Measurements from ENCODE around the gene FAHD2B. TPM values are rescaled to one million over a fixed set of nuclear protein-coding genes. Genes with fewer than 3 reads are reported as not detected.
"Not testable (repeated sequence)": the region's sequence is repeated elsewhere in the genome, so short reads cannot be mapped to it uniquely, and the experiment has no call there.

Gene FAHD2B, protein sequence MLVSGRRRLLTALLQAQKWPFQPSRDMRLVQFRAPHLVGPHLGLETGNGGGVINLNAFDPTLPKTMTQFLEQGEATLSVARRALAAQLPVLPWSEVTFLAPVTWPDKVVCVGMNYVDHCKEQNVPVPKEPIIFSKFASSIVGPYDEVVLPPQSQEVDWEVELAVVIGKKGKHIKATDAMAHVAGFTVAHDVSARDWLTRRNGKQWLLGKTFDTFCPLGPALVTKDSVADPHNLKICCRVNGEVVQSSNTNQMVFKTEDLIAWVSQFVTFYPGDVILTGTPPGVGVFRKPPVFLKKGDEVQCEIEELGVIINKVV
- total RNA-seq (2014; rRNA removed): 12.7 and 22.2 TPM in 2 replicates
- Bru-seq, nascent RNA: percentile 54 among the genes with signal in this experiment
- percentile 38 among the genes with signal in this experiment for BruChase-seq, experiment 1, labeled RNA remaining after a 6-hour chase
- BruChase-seq, experiment 2, labeled RNA remaining after a 2-hour chase: percentile 48 among the genes with signal in this experiment
- long read RNA-seq, transcript FAHD2B-201 (8 exons, 1,305 nt): minor isoform, 5 of 43 reads
- long read RNA-seq, transcript FAHD2B-202 (9 exons, 1,388 nt): major isoform, 17 of 43 reads
- long read RNA-seq, partial matches to known transcripts: 2 of 43 reads
- long read RNA-seq, other reads (novel, unspliced or antisense): 19 of 43 reads

DNA sequence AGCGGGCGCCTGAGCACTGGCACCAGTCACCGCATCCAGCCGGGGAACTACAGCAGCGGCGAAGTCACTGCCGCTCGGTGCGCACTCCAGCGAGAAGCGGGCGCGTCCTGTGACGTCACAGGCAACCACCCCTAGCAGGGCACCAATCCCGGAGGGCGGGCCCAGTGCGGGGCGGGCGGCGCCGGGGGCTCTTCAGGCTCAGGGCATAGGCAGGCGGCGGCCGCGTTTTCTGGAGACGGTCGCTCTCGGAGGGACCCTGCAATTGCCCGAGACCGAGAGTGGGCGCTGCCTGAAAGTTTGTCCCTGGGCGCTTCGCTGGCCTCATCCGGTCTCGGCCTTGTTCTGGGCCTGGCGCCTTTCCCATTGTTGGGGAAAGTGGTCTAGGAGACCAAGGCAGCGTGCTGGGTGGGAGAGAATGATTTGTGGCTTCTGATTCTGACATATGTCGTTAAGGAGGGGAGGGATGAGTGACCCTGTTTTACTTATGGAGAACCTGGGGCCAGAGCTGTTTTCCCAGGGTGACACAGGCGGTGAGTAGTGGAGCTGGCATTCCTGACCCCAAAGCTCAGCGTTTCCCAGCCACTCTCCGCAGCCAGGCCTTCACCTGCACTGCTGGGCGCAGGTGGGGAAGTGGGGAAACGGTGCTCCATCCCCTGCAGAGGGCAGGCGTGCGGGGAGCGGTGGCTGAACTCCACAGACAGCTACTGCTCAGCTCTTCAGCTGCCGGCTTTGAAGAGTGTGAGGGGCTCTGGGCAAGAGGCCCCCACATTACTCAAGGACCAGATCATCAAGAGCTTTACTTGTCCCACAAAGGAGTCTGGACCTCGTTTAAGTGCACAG lies at the start of gene FAHD2B:
FAHD2B (minus strand) TSS at position 111 of the 840 bp plus-strand sequence. CDS start 3,176 bp downstream, outside the sequence.
- Histone ChIP-seq H3K4me2 (ENCODE audit: low read length) (peak within 1 kb of the TSS; percentile 48; the same call in 1 of the 2 replicates), H2AFZ (ENCODE audit: low read length) (0 out of 2 replicates have a peak within 1 kb of the TSS, but pooled peaks have one; percentile 48), H3K4me3 (ENCODE audit: low read length) (peak within 1 kb of the TSS; percentile 50)
- intact Hi-C loops (cut with micrococcal nuclease); H3K27ac ChIP-seq (ENCODE audit: low read length); H3K79me2 ChIP-seq (ENCODE audit: low read length); H3F3A ChIP-seq (ENCODE audit: low read length, unreplicated experiment); H4K20me1 ChIP-seq (ENCODE audit: low read length); H3K9me3 ChIP-seq (ENCODE audit: low read length); H3K9me2 ChIP-seq (replicated peaks; ENCODE audit: low read length); CTCF ChIA-PET; H3K4me1 ChIP-seq (ENCODE audit: insufficient read depth, low read length); POLR2A ChIA-PET (ENCODE audit: unreplicated experiment); H3K9ac ChIP-seq (ENCODE audit: low read length); H3K36me3 ChIP-seq (ENCODE audit: low read depth, low read length); H3K27me3 ChIP-seq (ENCODE audit: low read length): not testable (repeated sequence)
- BruUV-seq (replicated peaks): TSS peak; percentile 82
- ATAC-seq (peak; percentile 91), DNase-seq (peak; percentile 65)

DNA sequence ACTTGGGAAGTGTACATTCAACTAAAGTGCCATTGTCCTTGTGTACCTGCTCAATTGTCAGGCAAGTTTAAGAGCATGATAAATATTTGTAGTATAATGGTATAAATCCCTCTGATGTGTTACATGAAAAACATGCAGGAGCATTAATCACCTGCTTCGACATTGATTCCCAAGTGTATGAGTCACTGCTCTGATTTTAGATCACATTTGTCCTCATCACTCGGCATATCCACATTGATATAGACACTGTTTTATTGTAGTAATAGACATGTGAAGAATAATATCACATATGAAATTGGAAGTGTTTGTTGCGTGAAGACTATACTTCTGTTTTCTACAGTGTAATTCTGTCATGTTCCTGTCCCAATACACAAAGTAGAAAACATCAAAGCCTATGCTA lies 49.3 kb upstream of the FAHD2B start:
- BruUV-seq (replicated peaks); H3K4me1 ChIP-seq (ENCODE audit: insufficient read depth, low read length); H3K4me2 ChIP-seq (ENCODE audit: low read length); intact Hi-C loops (cut with micrococcal nuclease); H3K9me2 ChIP-seq (replicated peaks; ENCODE audit: low read length); ATAC-seq; DNase-seq; H3K4me3 ChIP-seq (ENCODE audit: low read length); H4K20me1 ChIP-seq (ENCODE audit: low read length); H3K36me3 ChIP-seq (ENCODE audit: low read depth, low read length); CTCF ChIA-PET; H3K79me2 ChIP-seq (ENCODE audit: low read length); H3K27ac ChIP-seq (ENCODE audit: low read length); H3K9me3 ChIP-seq (ENCODE audit: low read length); H3F3A ChIP-seq (ENCODE audit: low read length, unreplicated experiment); POLR2A ChIA-PET (ENCODE audit: unreplicated experiment); H2AFZ ChIP-seq (ENCODE audit: low read length); H3K9ac ChIP-seq (ENCODE audit: low read length); H3K27me3 ChIP-seq (ENCODE audit: low read length): not testable (repeated sequence)

DNA sequence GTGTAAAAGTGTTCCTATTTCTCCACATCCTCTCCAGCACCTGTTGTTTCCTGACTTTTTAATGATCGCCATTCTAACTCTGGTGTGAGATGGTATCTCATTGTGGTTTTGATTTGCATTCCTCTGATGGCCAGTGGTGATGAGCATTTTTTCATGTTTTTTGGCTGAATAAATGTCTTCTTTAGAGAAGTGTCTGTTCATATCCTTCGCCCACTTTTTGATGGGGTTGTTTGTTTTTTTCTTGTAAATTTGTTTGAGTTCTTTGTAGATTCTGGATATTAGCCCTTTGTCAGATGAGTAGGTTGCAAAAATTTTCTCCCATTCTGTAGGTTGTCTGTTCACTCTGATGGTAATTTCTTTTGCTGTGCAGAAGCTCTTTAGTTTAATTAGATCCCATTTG lies 34.4 kb upstream of the FAHD2B start:
- H3K4me3 ChIP-seq (ENCODE audit: low read length); intact Hi-C loops (cut with micrococcal nuclease); H3K9ac ChIP-seq (ENCODE audit: low read length); H3K4me1 ChIP-seq (ENCODE audit: insufficient read depth, low read length); DNase-seq; H3K9me2 ChIP-seq (replicated peaks; ENCODE audit: low read length); H3F3A ChIP-seq (ENCODE audit: low read length, unreplicated experiment); POLR2A ChIA-PET (ENCODE audit: unreplicated experiment); H3K27ac ChIP-seq (ENCODE audit: low read length); ATAC-seq; H2AFZ ChIP-seq (ENCODE audit: low read length); H3K27me3 ChIP-seq (ENCODE audit: low read length); H3K79me2 ChIP-seq (ENCODE audit: low read length); H3K4me2 ChIP-seq (ENCODE audit: low read length); H3K9me3 ChIP-seq (ENCODE audit: low read length); H4K20me1 ChIP-seq (ENCODE audit: low read length); BruUV-seq (replicated peaks); H3K36me3 ChIP-seq (ENCODE audit: low read depth, low read length); CTCF ChIA-PET: not testable (repeated sequence)

DNA sequence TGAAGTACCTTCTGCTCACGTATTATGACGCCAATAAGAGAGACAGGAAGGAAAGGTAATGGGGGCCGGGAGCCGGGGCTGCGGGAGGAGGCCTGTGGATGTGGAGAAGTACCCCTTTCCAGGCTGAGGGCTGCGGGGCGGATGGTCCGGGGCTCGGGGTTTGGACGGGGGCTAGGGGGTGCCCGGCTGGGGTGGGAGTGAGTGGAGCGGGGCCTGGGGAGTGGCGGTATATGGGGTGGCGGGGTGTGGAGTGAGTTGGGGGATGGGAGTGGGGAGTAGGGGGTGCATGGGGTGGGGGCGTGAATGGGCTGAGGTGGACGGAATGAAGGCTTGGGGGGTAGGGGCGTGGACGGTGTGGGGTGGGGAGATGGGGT lies 19.2 kb upstream of the FAHD2B start:
- POLR2A ChIA-PET (ENCODE audit: unreplicated experiment): interaction anchor here (0.6 kb wide), 1 partner anchor 25 kb away, joined by 5 read pairs; no protein-coding TSS in a partner anchor
- intact Hi-C loops (cut with micrococcal nuclease): loop anchor here (5.0 kb wide), 2 partner anchors 152 to 247 kb away; no protein-coding TSS in a partner anchor
- peak overlapping the region; percentile 84 for H3K4me3 ChIP-seq (ENCODE audit: low read length)
- H3K9me3 ChIP-seq (ENCODE audit: low read length); H3K36me3 ChIP-seq (ENCODE audit: low read depth, low read length); DNase-seq; H3K27ac ChIP-seq (ENCODE audit: low read length); BruUV-seq (replicated peaks); H3K79me2 ChIP-seq (ENCODE audit: low read length); ATAC-seq; H4K20me1 ChIP-seq (ENCODE audit: low read length); CTCF ChIA-PET; H3K4me1 ChIP-seq (ENCODE audit: insufficient read depth, low read length); H3K9me2 ChIP-seq (replicated peaks; ENCODE audit: low read length); H3F3A ChIP-seq (ENCODE audit: low read length, unreplicated experiment); H3K27me3 ChIP-seq (ENCODE audit: low read length): not testable (repeated sequence)
- H3K4me2 ChIP-seq (ENCODE audit: low read length): peak overlapping the region; percentile 79
- peak overlapping the region; percentile 59 for H3K9ac ChIP-seq (ENCODE audit: low read length)
- H2AFZ ChIP-seq (ENCODE audit: low read length): peak overlapping the region; percentile 71

All from PC-3 (cell line).